Fibroblast of skin of left quadriceps (primary cell): ENCODE results near the gene AGAP1.
"Not testable (repeated sequence)": the region's sequence is repeated elsewhere in the genome, so short reads cannot be mapped to it uniquely, and the experiment has no call there.

Experiments
- DNase-seq, 2 experiments: peaks; one replicate each; pipeline ENCODE4 v3.0.0-alpha.2; 2013; ENCODE audit warnings: low read depth in 2 of 2

Gene AGAP1

DNA sequence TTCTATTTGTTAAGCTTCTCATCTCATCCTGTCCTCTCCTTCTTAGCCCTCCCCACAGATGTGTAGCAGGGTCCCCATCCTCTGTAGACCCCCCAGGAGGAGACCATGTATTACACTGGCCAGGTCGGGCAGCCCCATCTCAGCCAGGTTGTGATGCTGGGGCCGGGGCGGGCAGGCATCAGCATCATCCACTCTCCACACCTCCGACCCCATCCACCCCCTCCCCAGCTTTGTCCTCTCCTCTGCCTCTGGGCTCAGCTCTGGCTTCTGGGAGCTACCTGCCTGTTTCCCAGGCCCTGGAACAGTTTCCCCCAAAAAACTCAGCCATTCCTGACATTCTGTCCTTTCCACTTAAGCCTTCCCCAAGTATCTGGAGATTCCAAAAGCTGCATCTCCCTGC, 625.2 kb downstream of the AGAP1 start:
- no peak for DNase-seq

DNA sequence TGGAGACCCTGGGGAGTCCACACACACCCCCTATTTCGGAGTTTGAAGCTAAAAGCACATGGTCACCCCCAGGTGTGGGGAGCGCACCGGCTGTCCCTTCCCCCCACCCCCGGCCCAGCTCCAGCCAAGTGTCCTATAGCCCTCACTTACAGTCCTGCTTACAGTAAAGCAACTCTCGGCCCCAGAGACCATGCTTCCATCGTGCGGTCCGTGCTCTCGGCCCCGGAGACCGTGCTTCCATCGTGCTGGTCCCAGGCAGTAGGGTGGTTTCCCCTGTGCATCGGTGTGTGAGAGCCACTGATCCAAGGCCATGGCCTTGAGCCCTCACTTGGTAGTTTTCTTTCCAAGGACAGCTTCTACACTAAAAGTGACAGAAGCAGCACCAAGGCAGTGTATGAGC, 625.6 kb downstream of the AGAP1 start:
- DNase-seq, result no peak

DNA sequence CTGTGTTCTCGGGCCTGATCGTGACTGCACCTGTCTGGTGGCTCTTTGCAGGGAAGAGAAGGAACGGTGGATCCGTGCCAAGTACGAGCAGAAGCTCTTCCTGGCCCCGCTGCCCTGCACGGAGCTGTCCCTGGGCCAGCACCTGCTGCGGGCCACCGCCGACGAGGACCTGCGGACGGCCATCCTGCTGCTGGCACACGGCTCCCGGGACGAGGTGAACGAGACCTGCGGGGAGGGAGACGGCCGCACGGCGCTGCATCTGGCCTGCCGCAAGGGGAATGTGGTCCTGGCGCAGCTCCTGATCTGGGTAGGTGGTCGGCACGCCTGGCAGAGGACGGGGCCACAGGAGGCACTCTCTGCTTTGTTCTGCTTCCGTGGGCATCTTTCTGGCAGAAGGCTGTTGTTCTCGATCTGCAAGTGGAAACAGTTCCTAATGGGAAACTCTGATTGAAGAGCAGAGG, 626.3 kb downstream of the AGAP1 start:
- no peak for DNase-seq

DNA sequence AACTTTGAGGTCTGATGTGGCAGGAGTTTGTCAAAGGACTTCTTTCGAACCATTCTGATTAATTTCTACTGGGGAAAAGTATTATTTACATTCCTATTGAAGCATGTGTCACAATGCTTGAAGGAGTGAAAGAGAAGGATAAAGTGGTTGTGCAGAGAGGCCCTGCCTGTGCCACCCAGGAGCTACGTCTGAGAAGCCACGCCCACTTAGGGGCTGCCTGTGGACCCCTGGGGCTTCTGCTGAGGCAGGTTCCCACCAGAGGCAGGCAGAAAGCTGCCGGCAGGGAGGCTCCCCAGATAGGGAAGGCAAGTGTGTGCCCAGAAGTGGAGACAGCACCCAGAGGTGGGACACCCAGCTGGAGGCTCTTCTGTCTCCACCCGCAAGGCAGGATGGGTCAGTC, 627.0 kb downstream of the AGAP1 start:
- no peak for DNase-seq

DNA sequence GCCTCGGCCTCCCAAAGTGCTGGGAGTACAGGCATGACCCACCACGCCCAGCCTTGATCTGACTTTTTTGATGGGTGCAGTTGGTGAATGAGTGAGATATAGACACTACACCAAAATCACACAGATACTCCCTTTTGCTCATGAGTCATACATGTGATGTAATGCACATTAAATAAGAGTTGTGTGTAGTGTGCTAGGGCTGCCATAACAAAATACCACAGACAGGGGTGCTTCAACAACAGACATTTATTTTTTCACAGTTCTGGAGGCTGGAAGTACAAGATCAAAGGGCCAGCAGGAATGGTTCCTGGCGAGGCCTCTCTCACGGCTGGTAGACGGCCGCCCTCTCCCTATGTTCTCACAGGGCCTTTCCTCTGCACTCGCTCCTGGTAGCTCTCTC, 627.7 kb downstream of the AGAP1 start:
- no peak for DNase-seq

DNA sequence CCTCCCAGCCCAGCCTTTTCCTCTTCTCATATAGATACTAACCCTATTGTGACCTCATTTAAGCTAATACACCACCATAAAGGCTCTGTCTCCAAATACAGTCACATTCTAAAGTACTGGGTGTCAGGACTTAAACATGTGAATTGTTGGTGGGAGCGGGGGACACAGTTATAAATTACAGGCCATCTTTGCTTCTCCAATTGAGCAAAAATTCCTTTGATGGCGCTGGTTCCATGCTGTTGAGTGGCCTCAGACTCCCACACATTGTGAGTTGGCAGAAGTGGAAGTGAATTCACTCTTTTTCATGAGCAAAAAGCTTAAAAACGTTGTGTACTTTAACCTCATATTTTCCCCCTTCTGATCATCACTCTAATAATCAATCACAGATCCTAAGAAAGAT, 628.4 kb downstream of the AGAP1 start:
- DNase-seq, result no peak

DNA sequence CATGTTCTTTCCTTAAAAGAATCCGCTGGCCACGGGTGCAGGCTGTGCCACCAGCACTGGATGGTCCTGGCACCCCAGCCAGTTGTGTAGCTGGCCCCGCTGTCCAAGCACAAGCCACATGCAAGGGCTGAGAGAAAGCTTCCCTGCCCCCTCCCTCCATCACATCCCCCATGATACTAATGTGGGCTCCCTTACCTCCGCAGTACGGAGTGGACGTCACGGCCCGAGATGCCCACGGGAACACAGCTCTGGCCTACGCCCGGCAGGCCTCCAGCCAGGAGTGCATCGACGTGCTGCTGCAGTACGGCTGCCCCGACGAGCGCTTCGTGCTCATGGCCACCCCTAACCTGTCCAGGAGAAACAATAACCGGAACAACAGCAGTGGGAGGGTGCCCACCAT, 629.9 kb downstream of the AGAP1 start:
- DNase-seq, result no peak

DNA sequence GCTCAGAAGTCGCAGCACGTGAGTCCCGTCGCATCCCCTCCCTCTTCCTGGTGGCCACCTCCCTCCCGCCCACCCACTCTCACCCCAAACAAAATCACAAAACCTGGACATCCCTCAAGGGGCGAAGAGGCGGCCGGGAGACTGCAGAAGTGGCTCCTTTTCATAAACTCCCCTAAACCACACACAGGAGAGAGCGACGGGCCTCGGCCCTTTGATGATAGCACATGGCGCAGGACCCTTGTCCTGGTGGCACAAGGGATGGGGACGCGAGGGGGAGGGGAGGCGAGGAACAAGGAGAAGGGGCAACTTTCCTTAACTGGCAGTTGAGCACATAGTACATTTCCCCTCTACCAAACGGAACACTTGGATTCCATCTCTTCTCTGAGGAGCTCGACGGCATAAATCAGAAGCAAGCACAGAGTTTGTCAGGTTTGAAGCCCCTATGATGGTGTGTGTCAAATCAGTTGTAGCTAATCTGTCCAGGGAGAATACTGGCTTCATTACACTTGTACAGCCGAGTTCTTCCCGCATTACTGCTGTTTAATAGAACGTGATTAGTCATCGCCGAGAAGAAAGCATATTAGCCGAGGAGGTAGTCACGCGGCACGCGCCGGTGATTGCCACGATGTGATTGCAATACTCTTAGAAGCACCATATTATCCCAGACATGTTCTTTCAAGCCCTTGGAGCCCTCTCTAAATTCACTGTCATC, 630.5 kb downstream of the AGAP1 start:
- no peak for DNase-seq

DNA sequence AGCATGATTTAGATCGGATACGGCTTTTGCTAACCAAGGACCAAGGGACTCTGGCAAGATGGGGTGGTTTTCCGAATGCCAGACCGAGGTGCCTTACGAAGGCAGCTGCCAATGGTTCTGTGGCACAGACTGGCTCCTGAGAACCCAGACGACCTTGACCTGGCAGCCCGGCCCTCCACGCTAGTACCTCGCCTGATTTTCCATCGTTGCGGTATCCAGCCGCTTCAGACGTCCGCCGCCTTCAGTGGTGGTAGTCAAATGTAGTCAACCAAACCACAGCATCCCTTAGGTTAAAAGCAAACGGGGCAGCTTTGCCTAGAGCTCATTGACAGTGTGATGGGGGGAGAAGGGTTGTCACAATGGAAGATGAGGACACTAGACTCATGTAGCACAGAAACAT, 631.7 kb downstream of the AGAP1 start:
- DNase-seq, result no peak

DNA sequence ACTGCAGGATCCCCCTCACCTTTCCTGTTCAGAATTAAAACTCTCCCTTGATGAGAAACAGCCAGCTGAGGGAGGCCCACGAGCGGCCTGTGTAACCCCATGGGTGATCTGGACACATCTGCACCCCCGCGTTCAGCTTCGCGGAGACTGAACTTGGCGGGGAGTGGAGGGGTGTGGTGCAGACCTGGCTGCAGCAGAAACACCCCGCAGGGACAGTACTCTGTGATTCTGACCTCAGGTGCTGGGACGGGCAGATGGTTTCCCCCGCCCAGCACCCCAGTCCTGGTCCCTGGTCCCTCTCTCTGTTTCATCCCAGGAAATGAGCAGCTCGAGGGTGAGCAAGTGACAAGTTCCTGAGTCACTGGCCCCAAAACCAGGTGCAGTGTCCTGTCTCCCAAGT, 633.2 kb downstream of the AGAP1 start:
- DNase-seq, result no peak

DNA sequence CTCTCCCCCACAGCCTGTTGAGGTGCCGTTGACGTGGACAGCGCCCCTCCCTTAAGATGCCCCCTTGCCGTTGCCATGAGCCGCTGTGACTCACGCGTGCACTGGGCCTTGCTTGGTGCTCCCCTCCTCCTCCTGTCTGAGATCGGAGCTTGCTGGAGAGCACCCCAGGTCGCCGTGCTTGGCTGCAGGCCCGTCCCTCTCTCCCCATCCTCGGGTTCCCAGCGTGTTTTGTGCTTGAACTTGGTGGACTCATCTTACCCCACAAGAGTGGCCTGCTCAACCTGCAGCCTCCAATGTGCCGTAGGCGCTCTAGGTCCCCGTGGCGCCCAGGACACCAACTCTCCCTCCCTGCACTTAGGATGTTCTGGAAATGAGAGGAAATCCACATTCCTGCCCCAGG, 634.5 kb downstream of the AGAP1 start:
- DNase-seq, result no peak

DNA sequence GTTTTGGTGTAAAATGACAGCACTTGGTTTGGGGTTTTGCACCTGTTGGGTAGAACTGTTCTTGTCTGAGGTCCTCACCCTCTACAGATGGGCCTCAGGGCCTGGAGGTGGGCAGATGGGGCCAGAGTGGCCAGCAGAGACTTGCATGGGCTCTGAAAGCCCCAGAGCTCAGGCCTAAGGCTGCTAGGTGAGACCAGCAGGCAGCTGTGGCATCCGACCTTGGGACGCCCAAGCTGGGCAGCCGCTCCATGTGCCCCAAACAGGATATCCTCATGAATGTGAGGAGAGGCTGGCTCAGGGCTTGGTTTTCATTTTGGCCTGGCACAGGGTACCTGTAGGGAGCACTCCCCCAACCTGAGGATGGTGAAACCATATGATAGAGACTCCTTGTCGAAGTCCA, 636.1 kb downstream of the AGAP1 start:
- DNase-seq, result no peak

DNA sequence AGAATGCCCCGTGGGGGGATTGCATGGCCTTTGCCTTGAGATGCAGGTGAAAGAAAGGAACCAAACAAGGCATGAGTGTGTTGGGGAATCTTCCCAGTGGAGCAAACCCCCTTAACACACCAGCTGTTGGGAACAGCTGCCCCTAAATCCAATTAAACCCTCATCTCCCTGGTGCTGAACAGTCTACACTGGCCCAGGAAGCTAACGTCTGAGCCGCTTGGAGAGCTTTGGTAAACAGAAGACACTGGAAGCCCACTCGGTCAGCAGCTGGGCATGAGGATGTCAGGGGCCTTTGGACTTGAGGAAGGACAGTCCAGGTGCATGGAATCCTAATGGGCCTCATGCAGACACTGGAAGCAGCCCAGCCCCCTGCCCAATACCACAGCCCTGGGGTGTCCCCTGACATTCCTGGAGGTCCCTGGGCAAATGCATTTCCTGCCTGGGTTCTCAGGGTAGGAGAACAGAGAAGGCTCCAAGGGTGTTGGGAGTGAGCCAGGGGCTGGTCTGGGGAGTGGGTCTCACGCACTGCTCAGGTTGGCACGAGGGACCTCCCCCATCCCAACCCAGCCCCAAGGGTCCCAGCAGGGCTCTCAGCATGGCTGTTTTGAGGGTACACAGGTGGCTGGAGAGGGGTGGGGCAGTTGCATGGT, 636.6 kb downstream of the AGAP1 start:
- no peak for DNase-seq

DNA sequence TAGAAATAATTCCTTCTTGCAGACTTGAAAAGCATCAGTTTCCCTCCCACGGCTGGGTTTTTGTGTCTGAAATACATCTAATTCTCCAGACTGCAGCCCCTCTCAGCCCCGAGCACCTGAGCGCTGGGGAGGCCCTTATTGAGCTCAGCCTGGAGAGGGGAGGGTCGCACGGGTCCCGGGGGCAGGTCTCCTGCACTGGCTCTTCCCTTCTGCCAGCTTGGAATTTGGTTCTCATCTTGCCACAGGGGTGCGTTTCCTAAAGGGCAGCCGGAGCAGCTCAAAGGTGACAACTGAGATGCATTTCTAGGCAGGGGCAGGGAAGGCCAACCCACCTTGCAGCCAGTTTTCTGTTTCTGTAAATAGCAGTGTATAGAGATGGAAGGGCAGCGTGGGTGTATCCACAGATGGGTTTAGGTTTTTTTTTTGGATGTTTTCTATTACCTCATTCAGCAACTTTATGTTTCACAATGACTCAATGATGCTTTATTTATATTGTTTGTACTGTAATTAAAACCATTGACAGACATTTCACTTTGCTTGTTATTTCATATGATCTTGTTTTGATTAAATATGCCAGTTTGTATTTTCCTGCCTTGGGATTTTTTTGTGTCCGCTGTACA, 637.3 kb downstream of the AGAP1 start:
- DNase-seq, result no peak

DNA sequence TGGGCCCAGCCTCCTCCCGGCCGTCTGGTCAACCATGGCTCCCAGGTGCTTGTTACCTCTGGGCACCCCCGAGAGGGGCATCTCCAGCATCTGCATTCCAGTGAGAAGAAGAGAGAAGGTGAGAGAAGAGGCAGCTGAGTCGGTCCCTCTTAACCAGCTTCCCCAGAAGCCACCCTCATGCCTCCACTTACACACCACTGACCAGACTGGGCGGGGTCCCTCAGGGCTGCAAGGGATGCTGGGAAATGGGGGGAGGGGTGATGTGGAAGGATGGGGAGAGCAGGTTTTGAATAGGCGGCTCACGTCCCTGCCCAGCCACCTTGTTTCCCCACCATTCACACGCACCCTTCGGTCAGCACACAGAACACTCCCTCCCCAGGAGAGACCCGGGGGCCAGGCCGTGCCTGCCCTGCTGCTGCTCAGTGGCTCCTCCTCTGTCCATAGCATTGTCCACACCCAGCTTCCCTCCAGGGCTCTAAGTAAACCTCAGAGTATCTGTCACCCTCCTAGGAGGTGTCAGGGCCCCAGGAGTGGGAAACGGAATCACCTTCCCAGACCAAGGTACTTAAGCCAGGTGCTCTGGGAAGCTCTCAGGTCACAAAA, 639.7 kb downstream of the AGAP1 start:
- DNase-seq, result no peak

DNA sequence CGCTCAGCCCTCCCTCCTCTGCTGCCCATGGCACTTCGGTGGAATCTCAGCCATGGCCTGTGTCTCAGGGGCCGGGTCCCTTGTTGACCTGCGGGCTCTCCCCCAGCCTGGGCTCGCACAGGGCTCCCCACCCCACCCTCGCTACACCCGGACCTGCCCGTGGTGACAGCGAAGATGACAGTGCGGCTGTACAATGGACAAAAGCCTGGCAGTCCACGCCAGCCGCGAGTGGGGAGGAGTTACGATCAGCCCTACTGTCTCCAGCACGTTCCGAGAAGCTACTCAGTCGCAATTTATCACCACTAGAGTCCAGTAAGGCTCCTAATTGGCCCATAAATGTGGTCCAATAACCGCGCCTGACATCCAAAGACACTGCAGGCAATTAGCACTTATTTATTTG, 642.7 kb downstream of the AGAP1 start:
- DNase-seq, result no peak

DNA sequence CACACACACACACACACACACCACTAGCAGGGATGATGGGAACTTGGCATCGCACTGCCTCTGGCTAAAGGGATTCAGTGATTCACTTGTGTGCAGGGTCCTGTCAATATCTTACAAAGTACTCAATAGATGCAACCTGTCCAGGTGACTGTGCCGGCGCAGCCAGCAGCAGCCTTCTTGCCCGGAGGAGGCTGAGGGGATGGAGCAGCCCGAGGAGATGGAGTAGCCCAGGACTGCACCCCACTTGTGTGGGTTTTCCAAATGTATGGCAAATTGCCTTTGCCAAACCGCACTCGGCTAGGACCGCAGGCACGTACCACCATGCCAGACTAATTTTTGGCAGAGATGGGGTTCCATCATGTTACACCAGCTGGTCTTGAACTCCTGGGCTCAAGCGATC, 643.2 kb downstream of the AGAP1 start:
- no peak for DNase-seq

DNA sequence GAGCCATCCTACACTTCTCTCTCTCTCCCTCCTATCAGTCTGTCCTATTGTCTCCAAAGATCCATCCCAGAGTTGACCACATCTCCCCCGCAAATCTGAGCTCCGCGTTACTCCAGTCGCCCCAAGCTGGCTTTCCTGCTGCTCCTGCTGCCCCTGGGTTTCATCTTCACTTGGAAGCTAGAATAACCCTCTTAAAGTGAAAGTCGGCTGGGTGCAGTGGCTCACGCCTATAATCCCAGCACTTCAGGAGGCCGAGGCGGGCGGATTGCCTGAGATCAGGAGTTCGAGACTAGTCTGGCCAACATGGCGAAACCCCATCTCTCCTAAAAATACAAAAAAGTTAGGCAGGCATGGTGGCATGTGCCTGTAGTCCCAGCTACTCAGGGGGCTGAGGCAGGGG, 647.8 kb downstream of the AGAP1 start:
- DNase-seq, result not testable (repeated sequence)

DNA sequence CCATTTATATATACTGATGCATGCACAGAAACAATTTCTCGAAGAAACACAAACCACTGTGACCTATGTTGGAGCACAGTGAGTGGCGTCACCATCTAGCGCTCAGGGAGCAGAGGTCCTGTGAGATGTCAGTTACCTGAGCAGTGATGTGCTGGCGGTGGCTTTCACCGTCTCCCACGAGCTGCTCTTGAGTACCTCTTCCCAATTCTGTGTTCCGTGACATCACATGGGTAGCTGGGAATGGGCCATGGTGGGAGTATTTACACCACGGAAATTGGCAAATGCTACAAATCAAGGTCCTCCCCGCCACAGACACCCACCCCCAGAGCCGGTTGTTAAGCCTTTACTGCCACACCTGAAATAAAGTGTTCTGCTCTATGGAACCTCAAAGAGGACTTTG, 650.0 kb downstream of the AGAP1 start:
- no peak for DNase-seq

DNA sequence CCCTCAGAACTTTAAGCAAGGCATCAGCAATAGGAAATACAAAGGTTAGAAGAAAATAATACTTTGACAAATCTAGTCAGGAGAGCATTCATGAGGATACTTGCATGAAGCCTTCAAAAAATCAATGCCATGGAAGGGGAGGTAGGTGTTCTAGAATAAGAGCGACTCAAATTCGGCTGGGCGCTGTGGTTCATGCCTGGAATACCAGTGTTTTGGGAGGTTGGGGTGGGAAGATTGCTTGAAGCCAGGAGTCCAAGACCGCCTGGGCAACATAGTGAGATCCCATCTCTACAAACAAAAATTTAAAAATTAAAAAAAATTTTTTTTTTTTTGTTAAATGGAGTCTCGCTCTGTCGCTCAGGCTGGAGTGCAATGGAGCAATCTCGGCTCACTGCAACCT, 652.6 kb downstream of the AGAP1 start:
- DNase-seq, result no peak

DNA sequence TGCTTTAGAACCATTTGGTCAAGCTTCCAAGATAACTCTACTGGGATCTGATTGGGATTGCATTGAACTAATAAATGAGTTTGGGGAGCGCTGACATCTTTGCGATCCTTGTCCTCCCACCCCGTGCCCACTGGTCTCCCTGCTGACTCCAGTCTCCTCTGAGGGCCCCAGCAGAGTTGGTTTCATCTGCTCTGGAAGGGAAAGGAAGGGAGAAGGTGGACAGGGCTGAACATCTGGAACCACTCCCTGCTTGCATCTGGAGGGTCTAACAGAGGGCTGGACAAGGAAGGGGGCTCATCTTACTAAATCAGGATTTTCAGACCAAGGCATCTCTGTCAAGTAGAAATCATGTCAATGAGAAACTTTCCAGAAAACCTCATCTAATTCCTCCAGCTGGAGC, 661.6 kb downstream of the AGAP1 start:
- no peak for DNase-seq

DNA sequence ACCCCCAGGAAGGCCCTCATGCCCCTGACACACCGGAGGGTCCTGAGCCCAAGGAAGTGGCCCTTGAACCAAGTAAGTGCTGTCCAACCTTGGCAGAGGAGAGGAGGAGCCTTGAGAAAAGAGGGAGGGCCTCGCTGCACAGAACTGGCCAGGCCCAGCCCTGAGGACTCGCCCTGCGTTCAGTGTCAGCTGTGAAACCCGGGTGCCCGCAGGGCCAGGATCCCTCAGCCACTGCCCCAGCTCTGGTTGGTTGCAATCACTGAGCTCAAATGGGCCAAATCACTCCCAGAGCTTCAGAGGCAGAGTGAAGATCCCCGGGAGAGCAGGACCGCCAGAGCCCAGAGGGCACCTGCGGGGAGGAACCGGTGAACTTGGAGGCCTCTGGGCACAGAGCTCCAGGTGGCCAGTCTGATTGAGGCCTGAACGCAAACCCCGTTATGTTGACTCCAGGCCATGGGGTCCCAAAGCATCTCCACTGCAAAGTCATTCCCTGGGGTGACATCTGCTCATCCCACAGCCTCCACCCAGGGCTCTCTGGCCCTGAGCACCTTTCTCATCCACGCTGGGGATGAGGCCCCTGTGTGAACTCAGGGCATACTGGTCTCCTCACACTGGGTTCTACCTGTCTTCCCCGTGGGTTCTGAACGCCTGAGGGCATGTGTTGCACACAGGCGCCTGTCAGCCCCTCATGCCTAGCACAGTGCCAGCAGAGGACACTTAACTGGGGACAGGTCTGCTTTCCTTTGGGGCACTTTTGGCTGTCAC, 662.4 kb downstream of the AGAP1 start:
- no peak for DNase-seq
